GM23338 (cell line): ENCODE results near the gene EPPIN.

Source experiments
- CREB1 ChIP-seq: fragments of 250-450 bp; sonication (Bioruptor Pico); IDR thresholded peaks from 2 replicates; pipeline ENCODE4 v1.5.0; 2020; ENCODE audit warnings: low read depth, mild to moderate bottlenecking, moderate library complexity
- CTCF ChIP-seq, 2 experiments: fragments of 200-600 bp in 1 of 2; sonication (generic) in 1 of 2; conservative IDR thresholded peaks; 2 replicates each; pipeline versions ENCODE4 v1.5.1 to v1.6.1; 2016 to 2017; ENCODE audit warnings: antibody characterized with exemption in 2 of 2, low read depth in 2 of 2, mild to moderate bottlenecking in 2 of 2, moderate library complexity in 1 of 2
- EZH2 ChIP-seq: fragments of 200-600 bp; sonication (generic); IDR thresholded peaks from one replicate; pipeline ENCODE4 v1.8.0; 2017; ENCODE audit warnings: antibody characterized with exemption, mild to moderate bottlenecking, low read depth; ENCODE audit not compliant: unreplicated experiment
- EZH2phosphoT487 ChIP-seq: fragments of 200-600 bp; sonication (generic); IDR thresholded peaks from one replicate; pipeline ENCODE4 v1.8.1; 2018; ENCODE audit warnings: antibody characterized with exemption; ENCODE audit not compliant: unreplicated experiment
- JUNB ChIP-seq: IDR thresholded peaks from one replicate; pipeline ENCODE4 v1.6.1; 2016; ENCODE audit warnings: antibody characterized with exemption; ENCODE audit not compliant: unreplicated experiment
- NANOG ChIP-seq: IDR thresholded peaks from 2 replicates; pipeline ENCODE4 v1.6.1; 2016; ENCODE audit warnings: antibody characterized with exemption, borderline replicate concordance
- POLR2AphosphoS5 ChIP-seq: IDR thresholded peaks from 2 replicates; pipeline ENCODE4 v1.6.1; 2016; ENCODE audit warnings: antibody characterized with exemption, low read depth
- REST ChIP-seq: IDR thresholded peaks from one replicate; pipeline ENCODE4 v1.6.1; 2018; ENCODE audit warnings: antibody characterized with exemption; ENCODE audit not compliant: unreplicated experiment
- STAT1 ChIP-seq: IDR thresholded peaks from one replicate; pipeline ENCODE4 v1.6.1; 2016; ENCODE audit warnings: antibody characterized with exemption; ENCODE audit not compliant: unreplicated experiment
- ZNF114 ChIP-seq: fragments of 250-450 bp; sonication (Bioruptor Pico); IDR thresholded peaks from 2 replicates; pipeline ENCODE4 v1.5.0; 2020; ENCODE audit warnings: mild to moderate bottlenecking, moderate library complexity
- ZNF331 ChIP-seq: fragments of 250-450 bp; sonication (Bioruptor Pico); IDR thresholded peaks from 2 replicates; pipeline ENCODE4 v1.5.0; 2020; ENCODE audit warnings: low read depth, mild to moderate bottlenecking, moderate library complexity

- TF ChIP-seq CTCF (conservative IDR thresholded peaks at IDR 0.05; ENCODE audit: low read depth in 2 of 2) (no peak), JUNB (no peak), POLR2AphosphoS5 (no peak), EZH2 (no peak), EZH2phosphoT487 (no peak), CREB1 (CRISPR knock-in tag) (no peak), REST (no peak), STAT1 (no peak), ZNF331 (CRISPR knock-in tag) (no peak), ZNF114 (CRISPR knock-in tag) (no peak), NANOG (no peak)
These were observed 51.0 kb downstream of the EPPIN start for GRCh38 chr20:45496166-45496565.
